GM18517 (cell line): ENCODE results near the gene PTPRN2.
"Not testable (repeated sequence)": the region's sequence is repeated elsewhere in the genome, so short reads cannot be mapped to it uniquely, and the experiment has no call there.

Experiments
- ATAC-seq: cut with Tn5 transposase; IDR thresholded peaks from one replicate; pipeline ENCODE4 v1.9.1; 2021; ENCODE audit warnings: mild to moderate bottlenecking, moderate library complexity; ENCODE audit not compliant: unreplicated experiment

PTPRN2 gene

DNA sequence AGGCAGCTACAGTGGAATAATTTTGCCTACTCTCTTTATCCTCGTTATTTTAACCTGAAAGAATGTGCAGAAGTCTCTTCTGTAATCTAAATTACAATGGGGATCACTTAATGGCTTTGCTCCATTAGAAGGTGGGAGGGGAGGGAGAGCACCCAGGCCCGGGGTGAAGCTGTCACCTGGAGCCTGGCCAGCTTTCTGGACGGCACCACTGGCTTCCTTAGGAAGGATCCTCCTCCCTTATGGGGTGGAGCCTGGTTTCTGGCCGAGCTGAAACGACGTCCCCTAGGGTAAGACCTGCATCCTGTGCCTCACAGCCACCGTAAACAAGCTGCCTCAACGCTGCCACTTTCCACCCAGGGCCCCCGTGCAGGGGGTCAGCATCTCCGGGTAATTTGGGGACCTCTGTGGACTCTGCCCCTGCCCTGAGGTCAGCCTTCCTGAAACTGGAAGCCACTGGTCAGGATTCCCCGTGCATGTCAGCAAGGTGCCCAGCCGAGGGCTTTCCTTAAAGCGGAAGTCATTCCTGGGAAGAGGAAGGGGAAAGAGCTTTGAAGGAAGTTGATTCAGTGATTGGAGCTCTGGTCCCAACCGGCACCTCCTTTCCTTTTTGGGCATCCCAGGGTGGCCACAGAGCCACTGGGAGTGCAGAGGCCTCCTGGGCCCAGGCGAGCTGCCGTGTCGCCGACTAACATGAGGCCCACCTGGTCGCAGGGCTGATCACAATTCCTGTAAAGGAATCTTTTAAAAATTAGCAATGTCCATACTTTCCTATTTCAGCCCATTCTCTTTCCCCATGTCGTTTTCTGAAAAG lies 681.8 kb downstream of the PTPRN2 start:
- ATAC-seq = no peak

DNA sequence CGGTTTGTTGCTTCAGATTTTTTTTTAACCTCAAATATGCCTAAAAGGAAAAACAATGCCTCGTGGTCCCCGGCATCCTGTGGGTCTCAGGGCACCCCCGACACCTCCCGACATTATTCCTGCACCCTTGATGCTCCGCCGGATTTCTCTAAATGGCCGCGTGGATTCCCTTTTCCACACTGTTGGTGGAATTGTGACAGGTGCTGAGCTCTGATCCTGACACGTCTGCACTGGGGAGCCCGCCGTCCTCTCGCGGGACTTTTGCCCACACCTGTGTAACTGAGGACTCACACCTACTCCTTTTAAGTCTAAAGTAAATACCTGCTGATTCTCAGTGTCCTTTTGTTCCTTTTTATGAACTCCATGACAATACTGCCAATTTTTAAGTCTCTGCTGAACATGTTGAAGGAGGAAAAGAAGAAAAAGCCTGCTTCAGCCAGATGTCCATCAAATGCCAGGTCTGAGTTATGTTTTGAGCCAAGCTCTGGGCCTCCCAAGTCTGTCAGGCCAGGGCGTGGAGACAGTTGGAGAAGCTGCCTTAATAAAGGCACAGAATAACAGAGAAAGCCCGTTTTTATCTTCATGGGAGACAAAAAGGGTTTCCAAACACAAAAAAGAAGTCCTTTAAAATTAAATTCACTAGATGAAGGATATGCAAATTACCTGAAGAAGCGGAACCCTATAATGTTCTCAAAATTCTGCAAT lies 682.6 kb downstream of the PTPRN2 start:
- ATAC-seq = no peak

DNA sequence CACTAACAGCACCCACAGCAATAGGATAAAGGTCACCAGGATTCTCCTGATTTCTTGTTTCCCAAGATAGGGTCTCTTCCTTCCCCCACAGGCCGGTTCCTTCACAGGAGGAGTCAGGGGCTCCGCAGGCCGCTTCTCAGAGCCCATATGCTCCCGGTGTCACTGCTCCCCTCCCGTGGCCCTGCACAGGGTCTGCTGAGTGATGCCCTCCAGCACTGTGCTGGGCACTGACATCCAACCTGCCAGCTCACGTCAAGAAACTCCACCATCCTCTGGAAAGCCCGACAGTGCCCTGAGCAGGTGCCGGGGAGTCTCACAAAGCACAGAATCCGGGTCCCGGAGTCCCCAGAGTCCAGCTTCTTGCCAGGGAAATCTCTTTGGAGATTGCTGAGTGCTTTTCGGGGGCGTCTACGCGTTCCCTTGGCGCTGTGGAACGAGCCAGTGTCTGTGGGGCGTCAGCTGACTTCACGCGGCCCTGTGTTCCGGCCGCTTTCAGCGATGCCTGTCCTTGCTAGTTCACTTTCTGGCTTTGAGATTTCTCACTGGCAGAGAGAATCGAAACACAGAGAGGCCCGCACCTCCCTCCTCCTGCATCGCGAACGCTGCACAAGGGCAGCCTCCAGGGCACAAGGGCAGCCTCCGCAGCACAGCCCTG lies 683.3 kb downstream of the PTPRN2 start:
- no peak for ATAC-seq

DNA sequence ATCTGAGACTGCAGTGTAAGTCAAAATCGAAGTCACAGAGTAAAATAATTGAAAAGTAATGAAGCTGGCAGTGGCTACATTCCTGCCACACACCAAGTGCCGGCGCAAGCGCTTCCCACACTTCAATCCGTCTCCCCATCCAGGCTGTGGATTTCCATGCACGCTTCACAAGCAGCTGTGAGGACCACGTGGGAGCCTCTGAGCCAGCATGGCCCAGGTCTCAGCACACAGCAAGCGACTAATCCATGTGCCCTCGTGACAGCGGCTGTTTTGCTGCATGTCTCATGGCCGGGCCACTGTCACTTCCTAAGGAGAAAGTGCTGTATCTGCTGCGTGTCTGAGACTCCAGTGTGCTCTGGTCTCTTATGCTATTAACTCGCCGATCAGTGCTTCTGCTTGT lies 683.9 kb downstream of the PTPRN2 start:
- ATAC-seq = no peak

DNA sequence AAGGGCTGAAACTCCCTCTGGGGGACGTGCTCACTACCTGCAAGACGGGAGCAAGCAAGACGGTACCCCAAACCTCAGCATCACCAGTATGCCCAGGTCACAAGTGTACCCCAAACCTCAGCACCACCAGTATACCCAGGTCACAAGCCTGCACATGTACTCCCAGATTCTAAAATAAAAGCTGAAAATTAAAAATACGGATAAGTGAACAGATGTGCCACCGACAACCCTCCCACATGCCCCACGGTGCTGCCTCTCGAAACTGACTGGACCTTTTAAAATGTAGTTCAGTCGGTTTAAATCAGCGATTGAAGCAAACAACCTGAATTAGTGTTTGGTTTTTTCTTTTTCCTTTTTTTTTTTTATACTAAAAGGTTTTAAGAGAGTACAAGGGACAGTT lies 684.3 kb downstream of the PTPRN2 start:
- ATAC-seq = no peak

DNA sequence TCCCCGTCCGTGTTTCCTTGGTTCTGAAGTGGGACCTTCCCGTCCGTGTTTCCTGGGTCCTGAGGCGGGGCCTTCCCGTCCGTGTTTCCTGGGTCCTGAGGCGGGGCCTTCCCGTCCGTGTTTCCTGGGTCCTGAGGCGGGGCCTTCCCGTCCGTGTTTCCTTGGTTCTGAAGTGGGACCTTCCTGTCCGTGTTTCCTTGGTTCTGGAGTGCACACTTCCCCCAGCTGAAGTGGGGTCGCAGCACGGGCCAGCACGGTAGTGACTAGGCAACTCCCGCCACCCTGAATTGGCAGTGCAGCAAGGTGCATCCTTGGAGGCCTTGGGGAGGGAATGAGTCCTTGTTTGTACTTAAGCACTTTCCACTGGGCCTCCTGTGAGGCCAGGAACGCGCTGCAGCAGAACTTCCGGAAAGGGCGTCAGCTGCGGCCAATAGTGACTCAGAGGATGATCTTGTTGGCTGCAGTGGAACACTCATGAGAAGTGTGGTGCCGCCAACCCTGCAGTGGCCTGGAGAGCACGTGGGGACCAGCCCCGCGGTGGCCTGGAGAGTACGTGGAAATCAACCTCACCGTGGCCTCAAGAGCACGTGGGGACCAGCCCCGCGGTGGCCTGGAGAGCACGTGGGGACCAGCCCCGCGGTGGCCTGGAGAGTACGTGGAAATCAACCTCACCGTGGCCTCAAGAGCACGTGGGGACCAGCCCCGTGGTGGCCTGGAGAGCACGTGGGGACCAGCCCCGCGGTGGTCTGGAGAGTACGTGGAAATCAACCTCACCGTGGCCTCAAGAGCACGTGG lies 685.6 kb downstream of the PTPRN2 start:
- ATAC-seq = not testable (repeated sequence)

DNA sequence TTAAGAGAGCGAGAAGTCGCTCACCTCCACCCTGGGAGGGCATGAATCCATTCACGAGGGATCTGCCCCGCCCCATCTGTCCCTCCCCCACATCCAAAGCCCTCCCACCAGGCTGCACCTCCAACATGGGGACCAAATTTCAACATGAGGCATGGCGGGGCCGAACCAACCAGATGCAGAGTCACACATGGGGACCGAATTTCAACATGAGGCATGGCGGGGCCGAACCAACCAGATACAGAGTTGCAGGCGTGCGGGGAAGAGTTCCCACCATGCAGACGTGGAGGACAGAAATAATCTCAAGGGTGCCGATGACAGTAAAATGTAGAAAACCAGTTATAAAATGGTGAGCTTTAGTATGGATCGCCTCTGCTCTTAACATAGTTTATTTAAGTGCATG lies 686.5 kb downstream of the PTPRN2 start:
- ATAC-seq = no peak

DNA sequence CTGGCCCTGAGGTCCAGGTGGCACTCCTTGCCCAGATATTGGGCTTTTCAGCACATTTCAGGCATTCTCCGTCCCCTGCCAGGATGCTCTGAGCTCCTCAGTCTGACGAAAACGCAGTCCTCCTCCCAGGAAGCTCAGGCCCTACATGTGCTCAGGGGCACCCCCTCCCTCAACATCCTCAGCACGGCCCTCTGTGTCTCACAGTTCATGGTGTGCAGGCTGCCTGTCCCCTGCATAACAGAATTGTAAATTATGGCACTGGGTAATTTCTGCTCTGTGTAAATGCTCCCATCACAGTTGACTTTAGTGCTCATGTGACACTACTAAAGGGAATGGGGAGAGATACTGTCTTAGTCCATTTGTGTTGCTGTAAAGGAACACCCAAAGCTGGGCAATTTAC lies 687.1 kb downstream of the PTPRN2 start:
- no peak for ATAC-seq

DNA sequence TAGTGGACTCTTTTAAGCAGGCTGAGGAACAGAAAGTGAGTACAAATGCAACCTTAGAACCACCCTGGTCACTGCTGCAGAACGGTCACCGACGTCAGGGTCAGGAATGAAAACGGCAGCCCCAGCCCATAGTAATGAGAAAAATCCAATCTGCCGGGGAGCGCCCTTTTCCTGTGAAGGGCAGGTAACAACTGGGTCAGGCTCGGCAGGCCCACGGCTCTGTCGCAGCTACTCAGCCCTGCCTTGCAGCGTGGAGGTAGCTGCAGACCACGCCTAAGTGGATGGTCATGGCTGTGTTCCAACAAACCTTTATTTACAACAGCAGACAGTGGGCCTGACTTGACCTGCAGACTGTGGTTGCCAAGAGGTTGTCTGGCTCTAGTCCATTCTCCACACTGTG lies 687.6 kb downstream of the PTPRN2 start:
- no peak for ATAC-seq

DNA sequence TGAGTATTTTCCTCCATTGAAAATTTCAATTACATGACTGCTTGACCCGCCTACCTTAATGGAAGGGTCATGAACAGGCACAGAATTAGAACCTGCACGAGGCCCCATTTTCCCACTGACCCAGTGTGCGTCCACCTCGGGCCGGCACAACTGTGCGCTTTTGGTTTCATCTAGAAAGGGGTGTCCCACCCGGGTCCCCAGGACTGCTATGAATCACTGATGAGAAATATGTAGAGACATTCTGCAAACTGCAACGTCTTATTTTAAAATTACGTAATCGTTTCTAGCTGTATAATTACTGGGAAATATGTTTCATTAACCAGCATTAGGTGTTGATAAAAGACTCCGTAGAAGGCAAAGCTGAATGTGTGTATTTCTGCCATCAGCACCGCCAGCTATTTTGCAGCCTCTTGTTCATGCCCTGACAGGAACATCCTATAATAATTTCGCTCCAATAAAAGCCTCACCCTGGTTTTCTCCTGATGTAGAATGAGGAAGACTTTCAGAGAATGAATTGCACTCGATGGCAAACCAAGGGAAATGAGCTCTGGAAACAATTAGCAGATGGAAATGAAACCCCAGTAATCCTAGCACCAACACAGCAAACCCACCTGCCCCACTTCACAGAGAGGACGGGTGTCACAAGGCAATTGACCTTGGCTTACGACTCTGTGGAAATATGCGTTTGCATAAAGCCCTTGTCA lies 688.7 kb downstream of the PTPRN2 start:
- no peak for ATAC-seq

DNA sequence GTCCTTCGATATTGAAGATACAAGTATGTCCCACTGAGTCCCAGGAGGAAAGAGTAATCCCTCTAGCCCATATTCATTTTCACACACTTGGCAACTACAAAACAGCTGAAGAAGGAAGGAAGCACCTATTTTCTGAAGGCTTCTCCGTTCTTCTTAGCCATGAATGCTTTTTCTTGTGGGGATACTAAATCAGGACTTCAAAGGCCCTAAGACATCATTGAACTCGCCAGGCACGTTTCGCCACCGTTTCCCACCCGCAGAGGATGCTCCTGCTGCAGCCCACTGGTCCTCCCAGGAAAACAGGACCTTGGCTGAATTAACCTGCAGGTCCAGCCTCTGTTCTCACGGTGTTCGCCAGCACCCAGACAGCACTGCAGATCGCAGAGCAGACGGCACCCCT lies 689.4 kb downstream of the PTPRN2 start:
- ATAC-seq = no peak

DNA sequence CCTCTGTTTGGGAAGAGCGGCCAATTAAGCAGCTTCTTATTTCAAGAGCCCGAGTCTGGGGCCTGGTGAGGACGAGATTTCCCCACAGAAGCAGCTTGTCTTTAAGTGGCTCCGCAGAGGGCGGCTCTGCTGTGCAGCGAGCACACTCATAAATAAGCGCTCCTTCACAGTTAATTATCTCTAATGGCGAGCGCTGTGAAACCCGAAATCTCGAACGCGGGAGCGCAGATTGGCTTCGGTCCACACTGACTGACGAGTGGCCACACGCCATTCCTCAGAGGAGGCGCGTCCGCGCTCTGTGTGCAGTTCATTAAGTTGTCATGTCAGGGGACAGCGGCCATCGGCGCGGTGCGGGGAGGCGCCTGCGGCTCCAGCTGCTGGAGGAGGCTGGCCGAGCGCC lies 689.9 kb downstream of the PTPRN2 start:
- no peak for ATAC-seq

DNA sequence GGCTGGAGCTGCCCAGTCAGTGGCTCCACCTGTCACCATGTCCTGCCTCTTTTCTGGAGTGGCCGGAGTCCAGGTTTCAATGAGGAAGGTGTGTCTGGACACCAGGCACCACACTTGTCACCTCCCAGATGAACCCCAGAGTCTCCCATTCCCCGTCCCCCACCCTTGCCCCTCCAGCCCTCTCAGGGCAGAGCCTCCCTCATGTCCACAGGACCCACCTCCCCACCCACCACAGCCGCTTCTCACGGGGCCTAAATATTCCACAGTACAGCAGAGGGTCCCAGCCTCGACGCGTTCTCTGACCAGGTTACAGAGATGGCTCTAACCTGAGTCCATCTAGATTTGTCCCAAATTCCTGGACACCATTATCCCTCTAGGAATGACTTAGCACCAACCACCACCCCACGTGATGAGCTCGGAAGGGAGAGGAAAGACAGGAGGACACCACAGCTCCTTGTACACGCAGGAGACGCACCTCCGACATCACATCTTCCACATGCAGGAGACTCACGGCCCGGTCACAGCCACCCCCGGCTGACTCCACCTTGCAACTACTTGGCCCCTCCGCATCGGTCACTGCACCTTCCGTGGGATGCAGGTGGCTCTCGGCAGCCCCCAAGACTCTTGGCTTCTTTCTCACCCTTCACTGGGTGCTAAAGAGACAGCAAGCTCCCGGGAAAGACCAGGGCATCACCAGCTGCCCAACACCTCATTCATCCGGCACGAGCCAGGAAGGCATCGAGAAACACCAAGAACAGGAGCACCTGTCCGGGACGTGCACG lies 690.7 kb downstream of the PTPRN2 start:
- no peak for ATAC-seq

DNA sequence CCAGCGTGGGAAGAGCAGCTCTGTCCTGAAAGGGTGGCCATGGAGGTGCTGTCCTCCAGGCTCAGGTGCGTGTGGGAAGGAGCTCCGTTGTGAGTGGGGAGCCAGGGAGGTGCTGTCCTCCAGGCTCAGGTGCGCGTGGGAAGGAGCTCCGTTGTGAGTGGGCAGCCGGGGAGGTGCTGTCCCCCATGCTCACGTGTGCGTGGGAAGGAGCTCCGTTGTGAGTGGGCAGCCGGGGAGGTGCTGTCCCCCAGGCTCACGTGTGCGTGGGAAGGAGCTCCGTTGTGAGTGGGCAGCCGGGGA lies 691.3 kb downstream of the PTPRN2 start:
- ATAC-seq = not testable (repeated sequence)

DNA sequence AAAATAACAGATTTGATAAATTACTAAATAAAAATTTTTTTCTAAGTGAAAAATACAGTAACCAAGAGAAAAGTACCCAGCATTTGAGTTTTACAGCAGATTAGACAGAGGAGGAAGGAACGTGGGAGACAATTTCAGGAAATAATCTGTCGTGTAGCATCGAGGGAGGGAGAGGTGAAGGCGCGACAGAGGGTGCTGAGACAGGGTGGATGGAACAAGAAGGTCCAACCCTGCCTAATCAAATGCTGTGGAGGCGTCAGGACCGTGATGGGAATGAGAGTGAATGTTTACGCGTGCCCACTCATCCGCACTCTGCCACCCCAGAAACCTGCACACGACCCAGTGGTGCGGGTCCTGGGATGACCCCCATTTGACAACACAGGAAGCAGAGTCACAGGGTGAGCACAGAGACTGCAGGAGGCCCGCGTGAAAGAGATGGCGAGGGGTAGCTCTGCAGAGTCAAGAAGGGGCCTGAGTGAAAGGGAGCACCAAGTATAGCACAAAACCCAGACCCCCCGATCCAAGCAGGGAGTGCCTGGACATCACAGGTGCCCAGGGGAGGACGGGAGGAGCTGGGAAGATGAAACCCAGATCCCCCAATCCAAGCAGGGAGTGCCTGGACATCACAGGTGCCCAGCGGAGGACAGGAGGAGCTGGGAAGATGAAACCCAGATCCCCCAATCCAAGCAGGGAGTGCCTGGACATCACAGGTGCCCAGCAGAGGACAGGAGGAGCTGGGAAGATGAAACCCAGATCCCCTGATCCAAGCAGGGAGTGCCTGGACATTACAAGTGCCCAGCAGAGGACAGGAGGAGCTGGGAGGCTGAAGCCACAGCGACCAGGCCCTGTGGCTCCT lies 691.9 kb downstream of the PTPRN2 start:
- ATAC-seq = no peak

DNA sequence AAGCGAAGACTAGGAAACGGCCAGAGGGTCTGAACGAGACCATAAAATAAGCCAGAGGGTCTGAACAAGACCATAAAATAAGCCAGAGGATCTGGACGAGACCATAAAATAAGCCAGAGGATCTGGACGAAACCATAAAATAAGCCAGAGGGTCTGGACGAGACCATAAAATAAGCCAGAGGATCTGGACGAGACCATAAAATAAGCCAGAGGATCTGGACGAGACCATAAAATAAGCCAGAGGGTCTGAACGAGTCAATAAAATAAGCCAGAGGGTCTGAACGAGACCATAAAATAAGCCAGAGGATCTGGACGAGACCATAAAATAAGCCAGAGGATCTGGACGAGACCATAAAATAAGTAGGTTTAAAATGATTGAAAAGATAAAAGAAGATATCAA lies 692.5 kb downstream of the PTPRN2 start:
- ATAC-seq = not testable (repeated sequence)

DNA sequence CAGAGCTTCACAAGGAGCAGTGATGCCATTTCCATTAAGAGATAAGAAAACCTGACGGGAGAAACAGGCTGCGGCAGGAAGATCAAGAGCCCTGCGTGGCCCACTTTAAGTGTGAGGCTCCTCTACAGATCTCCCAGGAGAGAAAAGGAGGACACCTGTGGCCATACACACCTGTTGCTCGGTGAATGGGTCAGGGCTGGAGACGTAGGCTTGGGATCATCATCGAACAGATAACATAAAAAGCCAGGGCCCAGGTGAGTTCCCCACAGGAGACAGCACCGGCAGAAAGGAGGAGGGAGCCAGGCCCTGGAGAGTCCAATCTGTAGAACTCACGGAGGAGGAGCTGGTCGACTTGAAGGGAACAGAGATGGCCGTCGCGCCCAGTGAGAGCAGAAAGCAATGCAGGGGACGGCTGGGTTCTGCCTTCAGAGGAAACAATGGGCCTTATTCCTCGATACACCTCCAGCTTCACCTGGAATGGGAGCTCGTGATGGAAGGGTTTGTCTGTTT lies 694.0 kb downstream of the PTPRN2 start:
- no peak for ATAC-seq

DNA sequence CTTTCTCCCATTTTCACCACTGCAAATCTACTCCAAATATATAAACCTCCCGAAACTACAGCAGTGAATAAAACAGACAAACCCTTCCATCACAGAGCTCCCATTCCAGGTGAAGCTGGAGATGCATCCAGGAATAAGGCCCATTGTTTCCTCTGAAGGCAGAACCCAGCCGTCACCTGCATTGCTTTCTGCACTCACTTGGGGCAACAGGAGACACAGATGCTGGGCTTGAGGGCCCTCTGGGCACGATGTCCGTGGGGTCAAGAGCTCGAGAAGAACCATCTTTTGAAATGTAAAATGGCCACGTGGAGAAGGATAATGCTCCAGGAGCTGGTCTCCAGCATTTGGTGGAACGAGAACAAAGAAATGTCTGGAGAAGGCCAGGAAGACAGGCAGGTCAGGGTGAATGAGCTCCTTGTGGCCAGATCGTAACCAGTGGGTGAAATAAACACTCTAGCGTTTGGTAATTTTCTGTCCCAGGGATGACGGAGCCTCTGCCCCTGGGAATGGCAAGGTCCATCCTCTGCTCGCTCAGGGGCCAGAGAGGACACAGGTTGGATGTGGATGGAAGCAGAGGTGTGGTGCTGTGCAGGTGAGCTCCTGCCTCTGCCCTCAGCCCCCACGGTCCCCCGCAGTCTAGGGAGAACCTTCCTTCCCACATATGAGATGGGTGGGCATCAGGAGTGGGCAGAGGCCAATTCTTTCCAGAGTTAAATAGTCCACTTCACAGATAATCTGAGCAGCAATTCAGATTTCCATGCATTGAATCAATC lies 694.7 kb downstream of the PTPRN2 start:
- ATAC-seq = no peak
